BLaER1 (cell line): ENCODE measurements around the gene PRPS2.

Experiments used
- H3K27ac ChIP-seq: shearing (Covaris generic); formaldehyde crosslinking; 2 replicates; pipeline ENCODE4 v1.8.1; 2022
- H3K27me3 ChIP-seq: shearing (Covaris generic); formaldehyde crosslinking; 2 replicates; pipeline ENCODE4 v1.8.1; 2022
- H3K36me3 ChIP-seq: shearing (Covaris generic); formaldehyde crosslinking; 2 replicates; pipeline ENCODE4 v1.8.1; 2022
- H3K4me1 ChIP-seq: shearing (Covaris generic); formaldehyde crosslinking; 2 replicates; pipeline ENCODE4 v1.8.1; 2022
- H3K4me2 ChIP-seq: shearing (Covaris generic); formaldehyde crosslinking; 2 replicates; pipeline ENCODE4 v1.8.1; 2022
- H3K4me3 ChIP-seq: shearing (Covaris generic); formaldehyde crosslinking; 2 replicates; pipeline ENCODE4 v1.8.1; 2022
- H3K9ac ChIP-seq: shearing (Covaris generic); formaldehyde crosslinking; 2 replicates; pipeline ENCODE4 v1.8.1; 2022
- H3K9me3 ChIP-seq: shearing (Covaris generic); formaldehyde crosslinking; 2 replicates; pipeline ENCODE4 v1.8.1; 2022
- H4K20me1 ChIP-seq: shearing (Covaris generic); formaldehyde crosslinking; 2 replicates; pipeline ENCODE4 v1.8.1; 2022
- Cebpa-rat ChIP-seq: shearing (Covaris generic); IDR thresholded peaks from 2 replicates; pipeline ENCODE4 v1.8.1; 2022

PRPS2 gene

GRCh38 chrX:12791257-12792228 is at the start of gene PRPS2:
TSS of gene PRPS2 (plus strand) at chrX:12791412. CDS start at chrX:12791498, 86 bp downstream.
- Histone ChIP-seq H4K20me1 (peaks cover 43% of the 10 kb centered on the region), H3K27me3 (peaks cover 75% of the 10 kb centered on the region), H3K9ac (peak within 1 kb of the TSS; percentile 81), H3K27ac (peak within 1 kb of the TSS; percentile 79), H3K4me3 (peak within 1 kb of the TSS; percentile 86), H3K9me3 (peaks cover 8% of the 10 kb centered on the region; the same call in 1 of the 2 replicates), H3K4me1 (peaks cover 11% of the 10 kb centered on the region; the same call in 1 of the 2 replicates), H3K36me3 (no peaks in the 10 kb centered on the region; the same call in 1 of the 2 replicates), H3K4me2 (peak within 1 kb of the TSS; percentile 74)
- TF ChIP-seq Cebpa-rat, result no peak

DNA sequence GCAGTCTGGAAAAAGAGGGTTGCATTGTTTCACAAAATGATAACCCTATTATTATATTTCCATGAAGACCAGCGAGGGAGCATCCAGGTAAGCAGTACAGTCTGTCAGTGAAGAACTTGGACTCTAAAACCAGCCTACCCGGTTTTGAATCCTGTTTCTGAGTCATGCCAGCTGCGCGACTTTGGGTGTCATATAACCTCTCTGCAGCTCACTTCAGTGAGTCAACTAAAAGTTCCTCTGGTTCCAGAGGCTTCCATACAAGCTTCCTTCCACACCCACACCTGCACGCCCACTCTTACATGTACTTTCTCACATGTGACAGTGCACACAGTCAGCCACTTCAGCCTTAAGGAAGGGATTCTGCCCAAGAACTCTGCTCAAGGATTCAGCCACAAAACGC is 49.8 kb upstream of the PRPS2 start:
- Histone ChIP-seq H3K27ac (no peak overlapping the region), H3K4me2 (no peak overlapping the region), H3K27me3 (peaks cover 77% of the 10 kb centered on the region)

DNA sequence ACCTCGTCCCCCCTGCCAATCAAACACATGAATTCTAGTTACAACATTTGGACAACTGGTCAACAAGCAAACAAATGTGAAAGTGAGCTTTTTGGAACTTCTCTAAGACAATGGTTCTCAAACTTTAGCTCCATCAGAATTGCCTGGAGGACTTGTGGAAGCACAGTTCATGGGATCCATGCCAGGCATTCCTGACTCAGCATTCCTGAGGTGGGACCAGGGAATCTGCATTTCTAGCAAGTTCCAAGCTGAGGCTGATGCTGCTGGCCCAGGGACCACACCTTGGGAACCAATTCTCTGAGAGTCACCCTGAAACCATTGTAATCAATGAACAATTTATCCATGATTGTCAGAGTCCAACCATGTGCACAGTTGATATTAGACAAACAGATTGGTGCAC is 43.8 kb upstream of the PRPS2 start:
- H3K9ac ChIP-seq, result no peak overlapping the region
- H3K36me3 ChIP-seq, result no peaks in the 10 kb centered on the region
- no peaks in the 10 kb centered on the region for H3K4me1 ChIP-seq
- no peak overlapping the region for H3K4me3 ChIP-seq
- no peaks in the 10 kb centered on the region for H3K9me3 ChIP-seq
- H3K4me2 ChIP-seq, result no peak overlapping the region
- no peak for TF ChIP-seq Cebpa-rat
- no peaks in the 10 kb centered on the region for H4K20me1 ChIP-seq
- no peak overlapping the region for H3K27ac ChIP-seq
- H3K27me3 ChIP-seq, result peaks cover 73% of the 10 kb centered on the region

More for the DNA sequence above, 49.8 kb upstream of the PRPS2 start:
- Histone ChIP-seq H3K4me3 (no peak overlapping the region), H3K9me3 (no peaks in the 10 kb centered on the region), H3K36me3 (no peaks in the 10 kb centered on the region), H3K4me1 (no peaks in the 10 kb centered on the region), H3K9ac (no peak overlapping the region), H4K20me1 (no peaks in the 10 kb centered on the region)
- no peak for TF ChIP-seq Cebpa-rat

GRCh38 chrX:12751887-12752286 is 39.3 kb upstream of the PRPS2 start:
- H3K4me2 ChIP-seq, result no peak overlapping the region
- no peaks in the 10 kb centered on the region for H4K20me1 ChIP-seq
- no peak overlapping the region for H3K9ac ChIP-seq
- H3K36me3 ChIP-seq, result no peaks in the 10 kb centered on the region
- H3K4me1 ChIP-seq, result no peaks in the 10 kb centered on the region
- no peak overlapping the region for H3K27ac ChIP-seq
- H3K4me3 ChIP-seq, result no peak overlapping the region
- TF ChIP-seq Cebpa-rat, result no peak
- no peaks in the 10 kb centered on the region for H3K9me3 ChIP-seq
- H3K27me3 ChIP-seq, result peaks cover 74% of the 10 kb centered on the region

GRCh38 chrX:12753366-12753765 is 37.8 kb upstream of the PRPS2 start:
- no peak overlapping the region for H3K27ac ChIP-seq
- no peak overlapping the region for H3K4me2 ChIP-seq

GRCh38 chrX:12758291-12758690 is 32.9 kb upstream of the PRPS2 start:
- no peak for TF ChIP-seq Cebpa-rat

More at GRCh38 chrX:12753366-12753765, 37.8 kb upstream of the PRPS2 start:
- no peak for TF ChIP-seq Cebpa-rat
- Histone ChIP-seq H3K27me3 (peaks cover 77% of the 10 kb centered on the region), H3K9ac (no peak overlapping the region), H3K4me3 (no peak overlapping the region), H4K20me1 (no peaks in the 10 kb centered on the region), H3K9me3 (no peaks in the 10 kb centered on the region), H3K36me3 (no peaks in the 10 kb centered on the region), H3K4me1 (no peaks in the 10 kb centered on the region)

GRCh38 chrX:12767856-12768255 is 23.4 kb upstream of the PRPS2 start:
- peaks cover 77% of the 10 kb centered on the region for H3K27me3 ChIP-seq
- H3K9me3 ChIP-seq, result peaks cover 5% of the 10 kb centered on the region
- TF ChIP-seq Cebpa-rat, result no peak
- H3K4me2 ChIP-seq, result no peak overlapping the region
- no peaks in the 10 kb centered on the region for H3K4me1 ChIP-seq
- no peak overlapping the region for H3K9ac ChIP-seq
- H4K20me1 ChIP-seq, result no peaks in the 10 kb centered on the region
- no peaks in the 10 kb centered on the region for H3K36me3 ChIP-seq
- no peak overlapping the region for H3K4me3 ChIP-seq
- no peak overlapping the region for H3K27ac ChIP-seq

More at GRCh38 chrX:12758291-12758690, 32.9 kb upstream of the PRPS2 start:
- Histone ChIP-seq H3K9me3 (peaks cover 6% of the 10 kb centered on the region; the same call in 1 of the 2 replicates), H3K4me2 (no peak overlapping the region), H3K27ac (no peak overlapping the region), H4K20me1 (no peaks in the 10 kb centered on the region), H3K4me3 (no peak overlapping the region), H3K36me3 (no peaks in the 10 kb centered on the region), H3K9ac (no peak overlapping the region), H3K27me3 (peaks cover 78% of the 10 kb centered on the region), H3K4me1 (no peaks in the 10 kb centered on the region)

GRCh38 chrX:12768491-12768890 is 22.7 kb upstream of the PRPS2 start:
- no peak for TF ChIP-seq Cebpa-rat
- no peaks in the 10 kb centered on the region for H3K36me3 ChIP-seq
- H3K4me3 ChIP-seq, result no peak overlapping the region
- H4K20me1 ChIP-seq, result no peaks in the 10 kb centered on the region
- no peak overlapping the region for H3K27ac ChIP-seq
- H3K9ac ChIP-seq, result no peak overlapping the region
- peaks cover 77% of the 10 kb centered on the region for H3K27me3 ChIP-seq
- no peaks in the 10 kb centered on the region; the same call in 1 of the 2 replicates for H3K9me3 ChIP-seq
- H3K4me2 ChIP-seq, result no peak overlapping the region
- no peaks in the 10 kb centered on the region for H3K4me1 ChIP-seq

DNA sequence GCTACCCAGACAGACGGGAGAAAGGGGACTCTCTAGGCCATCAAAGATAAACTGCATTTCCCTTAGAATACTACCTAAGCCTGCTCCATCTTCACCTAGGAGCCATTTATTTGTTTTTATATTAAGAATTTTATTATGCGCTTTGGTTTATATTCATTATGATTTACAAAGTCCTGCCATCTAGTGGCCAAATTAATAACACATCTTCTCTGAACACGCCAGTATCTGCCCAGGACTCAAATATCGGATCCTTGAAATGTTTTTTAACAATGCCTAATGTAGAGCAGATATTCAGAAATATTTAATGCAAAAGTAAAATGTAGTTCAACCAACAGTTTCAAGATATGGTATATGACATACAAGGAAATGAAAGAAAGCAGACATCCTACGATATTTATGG is 20.8 kb upstream of the PRPS2 start:
- H3K27me3 ChIP-seq, result peaks cover 73% of the 10 kb centered on the region
- no peak overlapping the region for H3K27ac ChIP-seq
- no peaks in the 10 kb centered on the region; the same call in 1 of the 2 replicates for H3K9me3 ChIP-seq
- no peaks in the 10 kb centered on the region for H3K36me3 ChIP-seq
- no peaks in the 10 kb centered on the region for H4K20me1 ChIP-seq
- H3K4me1 ChIP-seq, result no peaks in the 10 kb centered on the region
- no peak for TF ChIP-seq Cebpa-rat
- H3K4me3 ChIP-seq, result no peak overlapping the region
- H3K4me2 ChIP-seq, result no peak overlapping the region
- no peak overlapping the region for H3K9ac ChIP-seq

GRCh38 chrX:12771445-12772069 is 19.7 kb upstream of the PRPS2 start:
- H3K4me1 ChIP-seq, result no peaks in the 10 kb centered on the region
- no peak overlapping the region for H3K4me2 ChIP-seq
- H3K36me3 ChIP-seq, result no peaks in the 10 kb centered on the region
- H3K9ac ChIP-seq, result no peak overlapping the region
- no peaks in the 10 kb centered on the region for H4K20me1 ChIP-seq
- no peak overlapping the region for H3K27ac ChIP-seq
- TF ChIP-seq Cebpa-rat, result no peak
- peaks cover 78% of the 10 kb centered on the region for H3K27me3 ChIP-seq
- H3K4me3 ChIP-seq, result no peak overlapping the region
- no peaks in the 10 kb centered on the region for H3K9me3 ChIP-seq
